ENCODE measurements around the gene CYP4F22. TPM values are rescaled to one million over a fixed set of nuclear protein-coding genes. Genes with fewer than 3 reads are reported as not detected.

The CYP4F22 gene
- total RNA-seq, 1 experiment from 2014 or later, result not detected

DNA sequence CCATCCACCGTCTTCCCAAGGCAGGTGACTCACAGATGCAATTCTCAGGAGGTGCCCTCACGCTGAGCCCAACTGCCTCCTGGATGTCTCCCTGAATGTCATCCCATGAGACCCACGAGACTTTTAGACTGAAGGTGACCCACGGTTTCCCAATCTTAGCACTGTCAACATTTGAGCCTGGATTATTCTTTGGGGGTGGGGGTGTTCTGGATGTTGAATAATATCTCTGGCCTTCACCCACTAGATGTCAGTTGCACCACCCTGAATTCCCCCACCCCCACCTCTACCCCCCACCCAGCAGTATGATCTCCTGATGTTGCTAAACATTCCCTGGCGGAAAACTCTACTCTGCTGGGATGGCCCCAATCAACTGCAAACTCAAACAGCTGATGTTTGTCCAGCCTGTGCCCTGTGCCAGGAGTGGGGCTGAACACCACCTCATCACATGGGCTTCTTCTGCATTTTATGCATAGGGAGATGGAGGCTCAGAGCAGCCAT, 2.2 kb upstream of the CYP4F22 start:
- Histone ChIP-seq H3K23me2 (ENCODE audit: insufficient read length, low read depth, low read length, poor library complexity, severe bottlenecking) (no peaks in the 10 kb centered on the region), H2BK12ac (ENCODE audit: insufficient read length, low read depth, low read length) (no peak overlapping the region), H3K18ac (ENCODE audit: insufficient read length, low read depth, low read length) (no peak overlapping the region), H3K79me1 (ENCODE audit: insufficient read depth, low read depth, low read length, poor library complexity, severe bottlenecking) (no peaks in the 10 kb centered on the region), H3K27ac (ENCODE audit: insufficient read length, low read depth, low read length) (no peak overlapping the region), H3K27me3 (ENCODE audit: insufficient read depth, low read length) (no peaks in the 10 kb centered on the region), H3K9ac (ENCODE audit: extremely low read depth, insufficient read length, low read length) (no peak overlapping the region), H3K14ac (ENCODE audit: insufficient read depth, low read length) (no peak overlapping the region), H3K4me1 (ENCODE audit: insufficient read depth, low read length) (no peaks in the 10 kb centered on the region), H4K20me1 (ENCODE audit: control insufficient read depth, insufficient read depth, insufficient read length) (no peaks in the 10 kb centered on the region), H2BK20ac (ENCODE audit: low read depth, low read length, poor library complexity, severe bottlenecking) (no peak overlapping the region), H2BK15ac (ENCODE audit: low read depth, low read length) (no peak overlapping the region), H2BK120ac (ENCODE audit: low read depth, low read length, poor library complexity, severe bottlenecking) (no peak overlapping the region), H2AK5ac (ENCODE audit: insufficient read length, low read length) (no peak overlapping the region), H2AFZ (ENCODE audit: low read length) (no peak overlapping the region), H3K4ac (ENCODE audit: low read depth, low read length) (no peak overlapping the region), H3K4me2 (ENCODE audit: insufficient read depth, insufficient read length, low read length) (no peak overlapping the region), H3K9me3 (ENCODE audit: control insufficient read depth, low read depth, low read length) (peaks cover 72% of the 10 kb centered on the region), H3K23ac (ENCODE audit: insufficient read length, low read depth, low read length) (no peak overlapping the region), H2BK5ac (ENCODE audit: insufficient read length, low read length) (no peak overlapping the region), H4K8ac (replicated peaks; ENCODE audit: insufficient read length, low read depth, low read length) (no peak overlapping the region), H4K5ac (ENCODE audit: insufficient read length, low read depth, low read length) (no peak overlapping the region), H3K79me2 (ENCODE audit: insufficient read depth, low read length) (no peaks in the 10 kb centered on the region), H4K91ac (ENCODE audit: insufficient read length, low read depth, low read length) (no peak overlapping the region), H3K56ac (ENCODE audit: insufficient read length, low read depth, low read length) (no peak overlapping the region), H3T11ph (ENCODE audit: low read length) (no peak overlapping the region)
- no peaks in the 10 kb centered on the region for H3K4me1 Mint-ChIP-seq
- no CpG with 5 or more reads among the region's 5 CpGs for WGBS (ENCODE audit: extremely low coverage, insufficient read length, low lambda C conversion rate)
- TF ChIP-seq, protein P1, sequence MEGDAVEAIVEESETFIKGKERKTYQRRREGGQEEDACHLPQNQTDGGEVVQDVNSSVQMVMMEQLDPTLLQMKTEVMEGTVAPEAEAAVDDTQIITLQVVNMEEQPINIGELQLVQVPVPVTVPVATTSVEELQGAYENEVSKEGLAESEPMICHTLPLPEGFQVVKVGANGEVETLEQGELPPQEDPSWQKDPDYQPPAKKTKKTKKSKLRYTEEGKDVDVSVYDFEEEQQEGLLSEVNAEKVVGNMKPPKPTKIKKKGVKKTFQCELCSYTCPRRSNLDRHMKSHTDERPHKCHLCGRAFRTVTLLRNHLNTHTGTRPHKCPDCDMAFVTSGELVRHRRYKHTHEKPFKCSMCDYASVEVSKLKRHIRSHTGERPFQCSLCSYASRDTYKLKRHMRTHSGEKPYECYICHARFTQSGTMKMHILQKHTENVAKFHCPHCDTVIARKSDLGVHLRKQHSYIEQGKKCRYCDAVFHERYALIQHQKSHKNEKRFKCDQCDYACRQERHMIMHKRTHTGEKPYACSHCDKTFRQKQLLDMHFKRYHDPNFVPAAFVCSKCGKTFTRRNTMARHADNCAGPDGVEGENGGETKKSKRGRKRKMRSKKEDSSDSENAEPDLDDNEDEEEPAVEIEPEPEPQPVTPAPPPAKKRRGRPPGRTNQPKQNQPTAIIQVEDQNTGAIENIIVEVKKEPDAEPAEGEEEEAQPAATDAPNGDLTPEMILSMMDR (conservative IDR thresholded peaks at IDR 0.05), result no peak
- H3K4me3 Mint-ChIP-seq, result no peak overlapping the region
- peaks cover 4% of the 10 kb centered on the region; the same call in 1 of the 2 replicates for H3K27me3 Mint-ChIP-seq (ENCODE audit: low read depth)
- H3K9me3 Mint-ChIP-seq, result peaks cover 49 to 84% of the 10 kb centered on the region in 2 experiments
- H3K36me3 Mint-ChIP-seq (ENCODE audit: insufficient read depth in 1 of 3, low read depth in 3 of 3), result peaks cover 2 to 24% (median 19%) of the 10 kb centered on the region in 3 experiments; a peak in 6 of 7 replicates
- peak overlapping the region in 1 of 3 experiments; percentile 93; a peak in 1 of 7 replicates for H3K27ac Mint-ChIP-seq
- no peak for DNase-seq
